NCI-H69 (cell line): ENCODE measurements around the gene BCL3.
"Not testable (repeated sequence)": the region's sequence is repeated elsewhere in the genome, so short reads cannot be mapped to it uniquely, and the experiment has no call there.

ENCODE experiments used
- DNase-seq: peaks from one replicate; lab custom pipeline; 2025; lab: John Stamatoyannopoulos, UW

Gene BCL3, protein sequence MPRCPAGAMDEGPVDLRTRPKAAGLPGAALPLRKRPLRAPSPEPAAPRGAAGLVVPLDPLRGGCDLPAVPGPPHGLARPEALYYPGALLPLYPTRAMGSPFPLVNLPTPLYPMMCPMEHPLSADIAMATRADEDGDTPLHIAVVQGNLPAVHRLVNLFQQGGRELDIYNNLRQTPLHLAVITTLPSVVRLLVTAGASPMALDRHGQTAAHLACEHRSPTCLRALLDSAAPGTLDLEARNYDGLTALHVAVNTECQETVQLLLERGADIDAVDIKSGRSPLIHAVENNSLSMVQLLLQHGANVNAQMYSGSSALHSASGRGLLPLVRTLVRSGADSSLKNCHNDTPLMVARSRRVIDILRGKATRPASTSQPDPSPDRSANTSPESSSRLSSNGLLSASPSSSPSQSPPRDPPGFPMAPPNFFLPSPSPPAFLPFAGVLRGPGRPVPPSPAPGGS

DNA sequence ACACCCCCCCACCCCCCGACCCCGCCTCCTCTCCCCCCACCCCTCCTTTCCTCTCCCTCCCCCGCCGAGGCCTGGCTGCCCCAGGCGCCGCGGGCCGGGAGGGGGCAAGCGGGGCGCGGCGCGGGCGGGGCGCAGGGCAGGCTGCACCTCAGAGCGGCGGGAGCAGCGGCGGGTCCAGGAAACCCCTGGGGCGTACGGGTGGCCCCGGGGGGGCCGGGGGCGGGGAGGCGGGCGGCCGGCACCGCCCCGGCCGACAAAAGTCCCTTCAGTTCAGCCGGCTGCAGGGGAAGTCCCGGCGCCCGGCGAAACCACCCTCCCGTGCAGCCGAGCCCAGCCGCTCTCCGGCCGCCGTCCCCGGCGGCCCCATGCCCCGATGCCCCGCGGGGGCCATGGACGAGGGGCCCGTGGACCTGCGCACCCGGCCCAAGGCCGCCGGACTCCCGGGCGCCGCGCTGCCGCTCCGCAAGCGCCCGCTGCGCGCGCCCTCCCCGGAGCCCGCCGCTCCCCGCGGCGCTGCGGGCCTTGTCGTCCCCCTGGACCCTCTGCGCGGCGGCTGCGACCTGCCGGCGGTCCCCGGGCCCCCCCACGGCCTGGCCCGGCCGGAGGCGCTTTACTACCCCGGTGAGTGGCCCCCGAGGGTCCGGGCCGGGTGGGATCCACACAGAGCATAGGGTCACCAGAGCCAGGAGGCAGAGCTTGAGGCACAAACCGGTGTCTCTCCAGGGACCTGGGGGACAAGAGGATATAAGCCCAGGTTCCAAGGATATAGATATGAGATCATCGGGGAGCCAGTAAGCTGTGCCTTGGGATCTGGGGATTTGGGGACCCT is at the start of gene BCL3:
TSS of gene BCL3 (plus strand) at position 283 of the 829 bp plus-strand sequence. CDS start at position 366, 83 bp downstream.
- peak; percentile 63 for DNase-seq

DNA sequence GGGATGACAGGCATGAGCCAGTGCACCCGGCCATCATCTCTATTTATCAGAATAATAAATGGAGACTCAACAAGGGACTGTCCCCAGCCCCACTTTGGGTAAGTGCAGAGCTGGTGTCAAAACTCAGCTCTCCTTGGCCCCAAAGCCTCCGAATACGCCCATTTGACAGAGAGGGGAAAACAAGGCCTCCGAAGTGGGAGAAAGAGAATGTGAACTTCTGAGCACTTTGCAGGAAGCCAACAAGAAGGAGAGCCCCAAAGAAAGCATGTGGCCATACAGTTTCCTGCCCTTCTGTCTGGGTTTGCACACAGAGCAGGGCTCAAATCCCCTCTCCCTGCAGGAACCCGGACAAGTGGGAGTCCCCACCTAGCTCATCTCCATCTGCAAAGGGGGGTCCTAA is 48.0 kb upstream of the BCL3 start:
- no peak for DNase-seq

DNA sequence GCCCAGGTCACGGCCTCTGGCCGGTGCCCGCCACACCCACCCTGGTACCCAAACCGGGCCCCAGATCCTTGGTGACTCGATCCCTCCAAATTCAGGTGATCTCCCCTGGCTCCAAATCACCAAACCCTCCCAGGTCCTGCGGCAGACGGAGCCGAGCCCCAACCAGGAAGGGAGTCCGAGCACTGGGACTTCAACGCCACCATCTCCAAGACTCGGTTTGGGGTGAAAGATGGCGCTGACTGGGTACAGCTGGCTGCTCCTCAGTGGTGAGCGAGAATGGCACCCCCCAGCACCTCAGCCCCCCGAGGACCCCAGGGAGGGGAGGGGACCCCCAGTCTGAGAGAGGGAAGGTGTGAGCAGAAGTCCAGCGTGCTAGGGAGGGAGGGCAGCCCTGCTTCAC is 47.3 kb upstream of the BCL3 start:
- DNase-seq, result no peak

DNA sequence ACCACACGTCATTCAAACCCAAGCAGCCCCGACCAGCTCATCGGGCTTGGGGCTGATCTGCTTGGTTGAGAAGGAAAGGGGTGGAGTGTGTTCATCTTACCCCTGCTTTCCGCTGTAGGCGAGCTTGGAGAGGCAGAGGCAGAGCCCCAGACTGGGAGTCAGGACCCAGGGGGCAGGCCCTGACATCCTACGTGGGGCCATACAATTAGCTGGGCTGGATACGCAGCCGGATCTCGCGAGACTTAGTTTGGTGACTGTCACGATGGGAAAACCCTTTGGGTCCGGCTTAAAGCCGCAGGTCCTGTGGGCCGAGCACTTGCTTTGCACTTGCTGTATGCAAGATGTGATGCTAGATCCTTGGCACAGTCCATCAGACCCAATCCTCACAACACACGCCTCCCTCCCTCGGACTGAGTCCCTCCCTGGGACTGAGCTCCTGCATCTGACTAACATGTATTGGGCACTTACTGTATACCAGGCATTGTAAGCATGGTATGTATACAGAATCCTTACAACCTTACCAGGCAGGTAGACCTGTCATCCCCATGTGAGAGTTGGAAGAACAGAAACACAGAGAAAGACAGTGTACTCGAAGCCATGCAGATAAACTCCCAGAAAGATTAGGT is 45.8 kb upstream of the BCL3 start:
- no peak for DNase-seq

DNA sequence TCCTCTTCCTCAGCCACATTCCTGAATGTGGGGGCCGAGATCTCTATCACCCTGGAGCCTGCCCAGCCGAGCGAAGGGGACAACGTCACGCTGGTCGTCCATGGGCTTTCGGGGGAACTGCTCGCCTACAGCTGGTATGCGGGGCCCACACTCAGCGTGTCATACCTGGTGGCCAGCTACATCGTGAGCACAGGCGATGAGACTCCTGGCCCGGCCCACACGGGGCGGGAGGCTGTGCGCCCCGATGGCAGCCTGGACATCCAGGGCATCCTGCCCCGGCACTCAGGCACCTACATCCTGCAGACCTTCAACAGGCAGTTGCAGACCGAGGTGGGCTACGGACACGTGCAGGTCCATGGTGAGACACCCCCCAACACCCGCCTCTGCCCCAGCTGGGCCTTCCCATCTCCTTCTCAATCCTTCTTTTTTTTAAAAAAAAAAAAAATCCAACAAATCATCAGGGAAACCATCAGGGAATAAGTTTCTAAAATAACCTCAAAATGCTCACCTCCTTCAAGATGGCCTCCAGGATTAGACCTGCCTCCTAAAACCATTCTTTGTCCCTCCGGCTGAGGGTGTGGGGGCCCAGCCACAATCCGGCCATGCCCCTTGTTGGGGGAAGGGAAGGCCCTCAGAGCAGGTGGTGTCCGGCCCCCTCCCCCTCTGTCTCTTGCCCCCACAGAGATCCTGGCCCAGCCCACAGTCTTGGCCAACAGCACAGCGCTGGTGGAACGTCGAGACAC is 45.0 kb upstream of the BCL3 start:
- no peak for DNase-seq

DNA sequence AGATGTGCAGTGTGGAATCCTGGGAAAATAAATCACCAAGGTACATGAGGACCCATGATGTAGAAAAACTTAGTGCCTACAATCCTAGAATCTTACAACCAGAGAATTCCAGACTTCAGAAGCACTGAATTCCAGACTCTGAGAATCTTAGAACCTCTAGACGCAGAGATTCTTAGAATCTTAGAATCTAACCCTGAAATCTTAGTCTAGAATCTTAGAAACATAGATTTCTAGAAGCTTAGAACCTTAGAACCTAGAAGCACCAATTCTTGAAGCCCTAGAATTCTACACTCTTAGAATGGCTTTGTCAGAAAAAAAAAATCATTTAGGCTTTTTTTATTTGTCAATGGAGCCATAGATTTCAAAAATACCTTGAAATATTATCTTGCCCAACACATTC is 43.5 kb upstream of the BCL3 start:
- no peak for DNase-seq

DNA sequence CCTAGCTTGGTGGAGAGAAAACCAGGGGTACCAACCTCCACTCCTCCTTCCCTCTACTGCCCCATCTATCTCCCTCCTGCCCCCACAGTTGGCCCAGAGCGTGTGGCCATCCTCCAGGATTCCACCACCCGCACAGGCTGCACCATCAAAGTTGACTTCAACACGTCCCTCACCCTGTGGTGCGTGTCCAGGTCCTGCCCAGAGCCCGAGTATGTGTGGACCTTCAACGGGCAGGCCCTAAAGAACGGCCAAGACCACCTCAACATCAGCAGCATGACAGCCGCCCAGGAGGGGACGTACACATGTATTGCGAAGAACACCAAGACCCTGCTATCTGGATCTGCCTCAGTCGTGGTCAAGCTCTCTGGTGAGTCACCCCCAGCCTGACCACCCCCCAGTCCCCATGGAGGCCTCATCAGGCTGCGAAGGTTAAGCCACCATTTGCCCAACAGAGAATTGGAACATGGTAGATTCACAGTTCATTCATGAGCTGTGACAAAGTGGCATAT is 43.0 kb upstream of the BCL3 start:
- DNase-seq, result no peak

DNA sequence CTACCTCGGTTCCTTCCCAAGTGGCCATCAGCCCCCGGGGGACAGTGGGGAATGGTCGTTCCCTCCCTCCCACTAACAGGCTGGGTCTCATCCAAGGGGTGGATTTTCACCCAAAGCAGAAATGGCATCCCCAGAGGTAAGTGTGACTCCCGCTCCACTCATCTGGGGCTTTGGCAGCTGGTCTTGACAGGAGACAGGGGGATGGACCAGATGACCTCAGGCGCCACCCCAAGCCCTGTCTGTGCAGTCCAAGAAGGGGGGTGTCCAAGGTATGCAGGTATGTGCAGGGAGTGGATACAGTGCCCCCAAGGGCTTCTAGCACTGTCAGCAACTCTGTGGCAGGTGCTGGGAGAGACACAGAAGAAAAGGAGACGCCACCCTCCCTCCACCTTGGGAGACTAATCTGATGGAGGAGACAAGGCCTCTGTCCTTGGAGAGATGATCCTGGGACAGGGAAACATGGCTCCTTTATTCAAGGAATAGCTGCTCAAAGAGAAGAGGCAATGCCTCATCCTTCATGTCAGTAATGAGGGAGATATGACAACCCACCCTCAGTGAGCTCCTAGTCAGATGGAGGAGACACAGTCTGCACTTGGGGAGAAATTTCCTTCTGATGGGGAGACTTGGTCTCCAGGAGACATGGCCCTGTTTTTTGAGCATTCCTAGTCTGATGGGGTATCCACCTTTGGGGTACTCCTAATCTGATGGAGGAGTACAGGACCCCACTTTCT is 41.8 kb upstream of the BCL3 start:
- DNase-seq, result no peak

DNA sequence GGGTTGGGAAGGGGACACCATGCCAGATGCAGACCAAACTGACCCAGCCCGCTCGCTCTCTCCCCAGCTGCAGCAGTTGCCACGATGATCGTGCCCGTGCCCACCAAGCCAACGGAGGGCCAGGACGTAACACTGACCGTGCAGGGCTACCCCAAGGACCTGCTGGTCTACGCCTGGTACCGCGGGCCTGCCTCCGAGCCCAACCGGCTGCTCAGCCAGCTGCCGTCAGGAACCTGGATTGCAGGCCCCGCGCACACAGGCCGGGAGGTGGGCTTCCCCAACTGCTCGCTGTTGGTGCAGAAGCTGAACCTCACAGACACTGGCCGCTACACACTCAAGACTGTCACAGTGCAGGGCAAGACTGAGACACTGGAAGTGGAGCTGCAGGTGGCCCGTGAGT is 40.7 kb upstream of the BCL3 start:
- DNase-seq, result no peak

DNA sequence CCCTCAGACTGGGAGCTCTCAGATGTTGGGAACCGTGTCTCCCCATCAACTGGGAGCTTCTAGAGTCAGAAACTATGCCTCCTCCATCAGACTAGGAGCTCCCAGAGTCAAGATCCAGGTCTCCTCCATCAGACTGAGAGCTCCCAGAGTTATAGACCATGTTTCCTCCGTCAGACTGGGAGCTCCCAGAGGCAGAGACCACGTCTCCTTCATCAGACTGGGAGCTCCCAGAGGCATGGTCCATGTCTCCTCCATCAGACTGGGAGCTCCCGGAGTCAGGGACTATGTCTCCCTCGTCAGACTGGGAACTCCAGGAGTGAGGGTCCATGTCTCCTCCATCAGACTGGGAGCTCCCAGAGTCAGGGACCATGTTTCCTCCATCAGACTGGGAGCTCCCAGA is 39.6 kb upstream of the BCL3 start:
- DNase-seq, result no peak

DNA sequence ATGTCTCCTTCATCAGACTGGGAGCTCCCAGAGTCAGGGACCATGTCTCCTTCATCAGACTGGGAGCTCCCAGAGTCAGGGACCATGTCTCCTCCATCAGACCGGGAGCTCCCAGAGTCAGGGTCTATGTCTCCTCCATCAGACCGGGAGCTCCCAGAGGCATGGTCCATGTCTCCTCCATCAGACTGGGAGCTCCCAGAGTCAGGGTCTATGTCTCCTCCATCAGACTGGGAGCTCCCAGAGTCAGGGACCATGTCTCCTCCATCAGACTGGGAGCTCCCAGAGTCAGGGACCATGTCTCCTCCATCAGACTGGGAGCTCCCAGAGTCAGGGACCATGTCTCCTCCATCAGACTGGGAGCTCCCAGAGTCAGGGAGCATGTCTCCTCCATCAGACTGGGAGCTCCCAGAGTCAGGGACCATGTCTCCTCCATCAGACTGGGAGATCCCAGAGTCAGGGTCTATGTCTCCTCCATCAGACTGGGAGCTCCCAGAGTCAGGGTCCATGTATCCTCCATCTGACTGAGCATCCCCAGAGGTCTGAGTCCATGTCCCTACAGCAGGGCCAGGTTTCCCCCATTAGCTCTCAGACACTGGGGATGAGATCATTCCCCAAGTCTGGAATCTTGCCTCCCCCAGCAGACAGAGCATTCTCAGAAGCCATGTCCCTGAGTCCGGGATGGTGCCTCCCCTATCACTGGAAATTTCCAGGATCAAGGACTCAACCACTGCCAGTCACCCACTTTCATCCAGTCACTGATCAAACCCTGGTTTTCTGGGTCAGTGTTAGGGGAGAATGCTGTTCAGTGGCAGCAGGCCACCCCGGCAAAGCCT is 38.9 kb upstream of the BCL3 start:
- not testable (repeated sequence) for DNase-seq

DNA sequence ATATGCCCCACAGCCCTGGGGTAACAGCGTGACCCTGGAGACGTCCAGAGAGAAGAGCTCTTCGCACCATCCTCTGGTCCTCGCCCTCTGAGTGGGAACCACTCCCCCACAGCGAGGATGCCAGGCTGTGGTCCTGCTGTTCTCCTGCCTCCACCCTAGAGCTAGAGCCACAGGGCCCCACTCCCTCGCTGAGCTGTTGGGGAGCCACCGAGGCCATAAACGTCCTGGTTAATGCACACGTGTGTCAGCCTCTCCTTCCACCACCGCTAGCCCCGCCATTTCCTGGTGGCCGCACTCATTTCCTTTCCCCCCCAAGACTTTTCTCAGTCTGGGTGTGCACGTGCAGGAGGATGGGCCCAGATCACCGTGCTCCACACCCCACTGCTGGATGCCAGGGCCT is 38.0 kb upstream of the BCL3 start:
- DNase-seq, result no peak

DNA sequence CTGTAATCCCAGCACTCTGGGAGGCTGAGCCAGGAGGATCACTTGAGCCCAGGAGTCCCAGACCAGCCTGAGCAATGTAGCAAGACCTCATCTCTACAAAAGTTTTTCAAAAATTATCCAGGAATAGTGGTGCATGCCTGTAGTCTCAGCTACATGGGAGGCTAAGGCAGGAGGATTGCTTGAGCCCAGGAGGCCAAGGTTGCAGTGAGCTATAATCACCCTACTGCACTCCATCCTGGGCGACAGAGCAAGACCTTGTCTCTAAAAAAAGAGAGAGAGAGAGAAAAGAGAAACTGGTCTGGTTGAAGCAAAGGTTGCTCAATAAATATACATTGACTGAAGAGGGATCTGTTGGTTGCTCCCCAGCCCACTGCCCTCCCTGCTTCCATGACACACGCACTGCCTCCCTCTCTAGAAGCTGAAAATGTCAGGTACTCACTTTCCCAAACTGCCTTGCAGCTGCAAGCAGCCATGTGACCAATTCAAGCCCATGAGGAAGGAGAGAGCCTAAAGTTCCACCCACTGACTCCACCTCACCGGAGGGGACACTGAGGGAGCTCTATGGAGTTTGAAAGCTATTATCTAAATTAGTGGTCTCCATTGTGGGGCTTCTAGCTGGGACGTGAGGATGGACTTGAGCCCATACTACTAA is 35.5 kb upstream of the BCL3 start:
- DNase-seq, result no peak

DNA sequence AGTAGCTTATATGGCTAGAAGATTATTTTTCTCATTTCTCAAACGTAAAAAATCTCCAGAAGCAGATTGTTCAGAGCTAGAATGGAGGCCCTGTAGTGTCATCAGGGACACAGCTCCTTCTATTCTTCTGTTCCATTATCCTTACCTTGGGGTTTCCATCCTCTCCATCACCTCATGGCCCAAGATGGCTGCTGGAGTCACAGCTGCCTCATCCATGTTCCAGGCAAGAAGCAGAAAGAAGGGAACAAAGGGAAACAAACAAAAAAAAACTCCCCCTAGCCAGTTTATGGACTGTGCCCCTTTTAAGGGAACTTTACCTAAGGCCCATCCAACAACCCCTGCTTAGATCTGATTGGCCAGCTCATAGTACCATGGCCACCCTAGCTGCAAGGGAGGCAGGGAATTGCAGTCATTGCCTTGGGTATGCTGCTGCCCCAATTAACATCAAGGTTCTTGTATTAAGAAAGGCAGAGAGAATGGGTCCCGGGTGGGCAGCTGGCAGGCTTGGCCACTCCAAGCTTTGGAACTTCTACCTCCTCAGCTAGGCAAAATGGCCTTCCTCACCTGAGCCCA is 33.8 kb upstream of the BCL3 start:
- DNase-seq, result no peak

DNA sequence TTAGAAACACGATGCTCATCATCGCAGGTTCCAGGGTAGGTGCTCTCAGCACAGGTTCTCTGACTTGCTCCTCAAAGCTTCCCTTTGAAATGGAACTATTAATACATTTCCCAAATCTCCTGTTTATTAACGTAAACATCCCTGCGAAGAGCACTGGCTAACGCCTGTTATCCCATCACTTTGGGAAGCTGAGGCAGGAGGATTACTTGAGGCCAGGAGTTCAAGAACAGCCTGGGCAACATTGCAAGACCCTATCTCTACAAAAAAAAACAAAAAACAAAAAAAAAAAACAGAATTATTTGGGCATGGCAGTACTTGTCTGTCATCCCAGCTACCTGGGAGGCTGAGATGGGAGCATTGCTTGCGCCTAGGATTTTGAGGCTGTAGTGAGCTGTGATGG is 30.9 kb upstream of the BCL3 start:
- no peak for DNase-seq

DNA sequence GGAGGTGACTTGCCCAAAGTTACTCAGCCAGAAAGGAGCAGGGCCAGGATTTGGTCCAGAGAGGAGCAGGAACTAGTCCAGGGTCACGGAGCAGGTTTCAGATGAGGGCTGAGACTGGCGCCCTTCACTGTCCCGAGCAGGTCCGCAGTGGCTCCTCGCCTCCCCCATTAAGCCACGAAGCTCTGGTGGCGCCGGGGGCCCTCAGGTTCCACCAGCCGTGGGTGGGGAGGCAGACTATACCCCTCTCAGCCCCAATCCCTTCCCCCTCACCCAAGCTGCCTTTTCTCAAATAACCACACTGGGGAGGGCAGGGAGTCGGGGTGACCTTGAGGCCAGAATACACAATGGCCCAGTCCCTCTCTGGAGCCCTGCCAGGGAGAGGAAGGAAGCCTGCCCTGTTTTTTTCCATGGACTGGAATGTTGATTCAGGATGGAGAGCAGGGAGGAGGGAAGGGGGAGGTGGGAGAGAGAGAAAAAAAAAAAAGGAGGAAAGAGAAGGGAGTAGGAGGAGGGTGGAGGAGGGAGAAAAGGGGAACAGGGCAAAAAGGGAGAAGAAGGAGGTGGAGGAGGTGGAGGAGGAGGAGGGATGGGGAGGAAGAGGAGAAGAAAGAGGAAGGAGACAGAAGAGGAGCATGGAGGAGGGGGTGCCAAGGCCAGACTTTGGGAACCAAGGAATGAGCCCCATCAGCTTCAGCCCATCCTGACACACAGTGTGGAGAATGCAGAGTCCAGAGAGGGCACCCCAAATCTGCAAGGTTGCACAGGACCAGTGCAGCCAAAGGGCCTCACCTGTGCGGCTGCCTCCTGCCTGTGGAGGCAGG is 29.9 kb upstream of the BCL3 start:
- peak; percentile 84 for DNase-seq

DNA sequence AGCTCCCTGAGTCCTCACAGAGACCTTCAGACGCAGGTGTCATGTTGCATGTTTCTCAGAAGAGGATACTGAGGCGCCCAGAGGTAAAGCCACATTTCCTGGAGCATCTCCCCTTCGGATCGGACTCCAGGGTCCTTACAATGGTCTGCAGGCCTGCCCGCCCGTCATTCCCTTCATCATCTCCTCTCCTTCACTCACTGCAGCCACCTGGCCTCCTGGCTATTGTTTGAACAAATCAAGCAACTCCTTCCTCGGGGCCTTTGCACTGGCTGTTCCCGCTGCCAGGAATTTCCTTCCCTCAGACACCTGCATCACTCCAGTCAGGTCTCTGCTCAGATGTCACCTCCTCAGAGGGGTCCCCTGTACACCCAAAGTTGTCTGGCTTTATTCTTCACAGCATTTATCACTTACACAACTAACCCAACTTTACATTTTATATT is 29.2 kb upstream of the BCL3 start:
- no peak for DNase-seq

DNA sequence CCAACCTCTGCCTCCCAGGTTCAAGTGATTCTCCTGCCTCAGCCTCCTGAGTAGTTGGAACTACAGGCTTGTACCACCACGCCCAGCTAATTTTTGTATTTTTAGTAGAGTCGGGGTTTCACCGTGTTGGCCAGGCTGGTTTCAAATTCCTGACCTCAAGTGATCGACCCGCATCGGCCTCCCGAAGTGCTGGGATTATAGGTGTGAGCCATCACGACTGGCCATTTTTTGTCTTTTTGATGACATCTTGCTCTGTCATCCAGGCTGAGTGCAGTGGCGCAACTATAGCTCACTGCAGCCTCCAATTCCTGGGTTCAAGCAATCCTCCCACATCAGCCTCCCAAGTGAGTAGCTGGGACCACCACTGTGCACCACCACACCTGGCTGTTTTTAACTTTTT is 28.1 kb upstream of the BCL3 start:
- DNase-seq, result not testable (repeated sequence)
